Kidney (tissue), 14 donors: ENCODE measurements around the gene FMNL2. TPM values are rescaled to one million over a fixed set of nuclear protein-coding genes. Genes with fewer than 3 reads are reported as not detected.

Source experiments
- DNase-seq, 5 donors: peaks; one replicate each; pipeline ENCODE4 v3.0.0-alpha.2; 2013 to 2020
- FAIRE-seq: peaks from 2 replicates; lab custom pipeline; 2012; peaks lifted over from hg19 to GRCh38; lab: Jason Lieb, UNC
- H3K27ac ChIP-seq, 2 donors: one replicate each; pipeline ENCODE4 v1.7.0; 2013; ENCODE audit warnings: low read depth in 2 of 2, low read length in 2 of 2, inconsistent platforms in 1 of 2
- H3K27me3 ChIP-seq: one replicate; pipeline ENCODE4 v1.7.1; 2013; ENCODE audit warnings: low read length, inconsistent platforms; ENCODE audit not compliant: control insufficient read depth, insufficient read depth
- H3K36me3 ChIP-seq, 3 donors: one replicate each; pipeline versions ENCODE4 v1.7.0 to v1.7.1; 2013; ENCODE audit warnings: low read length in 3 of 3, control low read depth in 1 of 3, inconsistent platforms in 1 of 3; ENCODE audit not compliant: insufficient read depth in 3 of 3, control insufficient read depth in 2 of 3
- H3K4me1 ChIP-seq, 3 donors: one replicate each; pipeline versions ENCODE4 v1.7.0 to v1.7.1; 2013; ENCODE audit warnings: low read length in 3 of 3, inconsistent platforms in 1 of 3, low read depth in 1 of 3; ENCODE audit not compliant: control insufficient read depth in 2 of 3, insufficient read depth in 2 of 3
- H3K4me3 ChIP-seq, 3 donors: one replicate each; pipeline versions ENCODE4 v1.7.0 to v1.8.1; 2013; ENCODE audit warnings: low read length in 3 of 3, control low read depth in 1 of 3, inconsistent platforms in 1 of 3
- H3K9ac ChIP-seq, 3 donors: one replicate each; pipeline versions ENCODE4 v1.7.0 to v1.7.1; 2013; ENCODE audit warnings: low read length in 3 of 3, control low read depth in 1 of 3, inconsistent platforms in 1 of 3
- H3K9me3 ChIP-seq, 3 donors: one replicate each; pipeline versions ENCODE4 v1.7.0 to v1.7.1; 2013; ENCODE audit warnings: low read length in 3 of 3, control low read depth in 1 of 3, inconsistent platforms in 1 of 3; ENCODE audit not compliant: control insufficient read depth in 2 of 3, insufficient read depth in 1 of 3
- intact Hi-C: fragments of 100-400 bp; cut with DNase I; formaldehyde crosslinking; loops from one replicate; pipeline ENCODE4 v1.11.1; 2022
- polyA plus RNA-seq: library from polyadenylated mRNA; stranded (reverse); fragments of 350-450 nt; fragmentation: Illumina TruSeq; extraction: RNeasy Lipid Tissue Mini Kit (QIAGEN cat#74804); gene quantifications from one replicate; pipeline ENCODE4 v1.2.3, GENCODE V29; 2014; ENCODE audit warnings: low read depth, low replicate concordance; ENCODE audit not compliant: insufficient read depth
- total RNA-seq: library from RNA; stranded (reverse); fragmentation: NEBNext Ultra II Directional; extraction: Animal tissue kit (Norgen Biotek cat#: 25700); gene quantifications from one replicate; pipeline ENCODE4 v1.2.1, GENCODE V29; 2021
- TF ChIP-seq, protein P1 (sequence below): IDR thresholded peaks from 3 replicates; pipeline ENCODE4 v1.5.1; 2012; ENCODE audit warnings: mild to moderate bottlenecking, moderate library complexity, borderline replicate concordance; ENCODE audit not compliant: insufficient read depth; ENCODE audit errors: extremely low read depth
- donor health status: control.
- donor health status: control.
- donor health status: control.
- donor health status: control.
- donor health status: control.
- donor health status: DM: yes; HTN: yes; CAD: no.
- donor health status: Normal renal cell carcinoma (clear cell type).

The FMNL2 gene
- total and polyA plus RNA-seq, 2 donors from 2014 or later: 10.7 to 39.1 TPM

DNA sequence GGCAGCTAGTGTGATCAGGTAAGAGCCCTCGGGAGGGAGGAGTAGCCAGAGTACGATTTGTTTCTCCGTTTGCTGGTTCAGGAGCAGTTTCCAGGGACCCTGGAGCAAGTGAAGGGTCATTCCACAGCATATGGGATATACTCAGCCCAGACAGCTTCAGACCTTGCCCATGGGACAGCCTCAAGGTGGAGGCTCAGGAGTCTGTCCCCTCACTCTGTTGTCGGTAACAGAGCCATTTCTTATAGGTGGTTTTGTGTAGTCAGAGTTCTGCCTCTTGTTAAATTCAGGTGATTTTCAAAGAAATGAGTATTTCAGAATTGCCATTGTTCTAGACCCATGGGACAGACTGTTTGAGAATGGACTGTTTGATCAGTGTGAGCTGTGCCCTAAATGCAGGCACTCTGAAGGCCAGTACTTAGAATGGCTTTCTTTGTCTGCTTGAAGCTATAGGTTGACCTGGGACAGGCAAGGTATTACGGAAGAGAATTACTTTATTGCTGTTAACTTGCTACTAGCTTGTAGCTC lies 15.2 kb downstream of the FMNL2 start:
- no peak for FAIRE-seq
- Histone ChIP-seq H3K27me3 (no peaks in the 10 kb centered on the region), H3K4me1 (no peaks in the 10 kb centered on the region), H3K9ac (no peak overlapping the region), H3K9me3 (no peaks in the 10 kb centered on the region), H3K27ac (no peak overlapping the region), H3K36me3 (no peaks in the 10 kb centered on the region), H3K4me3 (no peak overlapping the region)
- intact Hi-C loops: no loop called here
- DNase-seq: no peak
- TF ChIP-seq, protein P1, sequence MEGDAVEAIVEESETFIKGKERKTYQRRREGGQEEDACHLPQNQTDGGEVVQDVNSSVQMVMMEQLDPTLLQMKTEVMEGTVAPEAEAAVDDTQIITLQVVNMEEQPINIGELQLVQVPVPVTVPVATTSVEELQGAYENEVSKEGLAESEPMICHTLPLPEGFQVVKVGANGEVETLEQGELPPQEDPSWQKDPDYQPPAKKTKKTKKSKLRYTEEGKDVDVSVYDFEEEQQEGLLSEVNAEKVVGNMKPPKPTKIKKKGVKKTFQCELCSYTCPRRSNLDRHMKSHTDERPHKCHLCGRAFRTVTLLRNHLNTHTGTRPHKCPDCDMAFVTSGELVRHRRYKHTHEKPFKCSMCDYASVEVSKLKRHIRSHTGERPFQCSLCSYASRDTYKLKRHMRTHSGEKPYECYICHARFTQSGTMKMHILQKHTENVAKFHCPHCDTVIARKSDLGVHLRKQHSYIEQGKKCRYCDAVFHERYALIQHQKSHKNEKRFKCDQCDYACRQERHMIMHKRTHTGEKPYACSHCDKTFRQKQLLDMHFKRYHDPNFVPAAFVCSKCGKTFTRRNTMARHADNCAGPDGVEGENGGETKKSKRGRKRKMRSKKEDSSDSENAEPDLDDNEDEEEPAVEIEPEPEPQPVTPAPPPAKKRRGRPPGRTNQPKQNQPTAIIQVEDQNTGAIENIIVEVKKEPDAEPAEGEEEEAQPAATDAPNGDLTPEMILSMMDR: no peak

DNA sequence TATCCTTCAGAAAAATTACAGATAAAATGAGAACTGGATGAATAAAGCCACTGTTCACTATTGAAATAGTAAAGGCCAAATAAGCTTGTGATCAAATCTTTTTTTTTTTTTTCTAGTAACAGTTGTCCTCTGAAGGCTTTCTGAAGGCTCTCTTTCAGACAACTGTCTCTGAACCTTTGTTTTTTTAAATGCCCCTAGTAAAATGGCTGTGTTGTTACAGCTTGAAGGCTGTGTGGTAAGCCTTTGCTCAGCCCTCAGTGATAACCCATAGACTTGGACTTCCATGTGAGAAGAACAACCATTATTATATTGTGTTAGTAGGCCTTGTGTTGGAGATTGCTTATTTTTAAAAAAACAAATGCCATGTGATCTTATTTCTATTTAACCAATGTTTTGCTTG lies 17.6 kb downstream of the FMNL2 start:
- intact Hi-C loops: no loop called here
- TF ChIP-seq, protein P1: no peak

DNA sequence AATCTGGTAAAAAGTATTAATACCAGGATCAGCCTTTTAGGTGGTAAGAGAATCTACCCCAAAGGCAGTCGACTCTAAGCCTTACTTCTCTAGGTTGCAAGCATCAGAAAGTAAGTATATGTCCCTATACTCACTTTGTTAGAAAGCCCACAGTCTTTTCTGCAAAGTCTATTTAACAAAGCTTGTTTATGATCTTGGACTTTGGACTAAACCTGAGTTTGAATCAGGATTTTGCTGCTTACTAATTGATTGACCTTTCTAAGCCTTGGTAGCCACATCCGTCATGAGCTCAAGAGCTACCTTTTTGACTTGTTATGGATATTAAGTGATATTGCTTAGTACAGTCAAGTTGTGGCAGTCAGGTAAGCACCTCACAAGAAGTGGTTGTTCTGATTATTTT lies 18.4 kb downstream of the FMNL2 start:
- Histone ChIP-seq H3K27ac (no peak overlapping the region), H3K4me3 (no peak overlapping the region), H3K9me3 (no peaks in the 10 kb centered on the region), H3K9ac (no peak overlapping the region), H3K27me3 (no peaks in the 10 kb centered on the region), H3K36me3 (no peaks in the 10 kb centered on the region), H3K4me1 (no peaks in the 10 kb centered on the region)
- TF ChIP-seq, protein P1: no peak
- FAIRE-seq (no peak), DNase-seq (no peak)
- intact Hi-C loops: no loop called here

More for the DNA sequence above, 17.6 kb downstream of the FMNL2 start:
- H3K9me3 ChIP-seq: no peaks in the 10 kb centered on the region
- DNase-seq: no peak
- no peaks in the 10 kb centered on the region for H3K4me1 ChIP-seq
- H3K36me3 ChIP-seq: no peaks in the 10 kb centered on the region
- no peak overlapping the region for H3K9ac ChIP-seq
- FAIRE-seq: no peak
- no peak overlapping the region for H3K27ac ChIP-seq
- H3K27me3 ChIP-seq: no peaks in the 10 kb centered on the region
- no peak overlapping the region for H3K4me3 ChIP-seq

DNA sequence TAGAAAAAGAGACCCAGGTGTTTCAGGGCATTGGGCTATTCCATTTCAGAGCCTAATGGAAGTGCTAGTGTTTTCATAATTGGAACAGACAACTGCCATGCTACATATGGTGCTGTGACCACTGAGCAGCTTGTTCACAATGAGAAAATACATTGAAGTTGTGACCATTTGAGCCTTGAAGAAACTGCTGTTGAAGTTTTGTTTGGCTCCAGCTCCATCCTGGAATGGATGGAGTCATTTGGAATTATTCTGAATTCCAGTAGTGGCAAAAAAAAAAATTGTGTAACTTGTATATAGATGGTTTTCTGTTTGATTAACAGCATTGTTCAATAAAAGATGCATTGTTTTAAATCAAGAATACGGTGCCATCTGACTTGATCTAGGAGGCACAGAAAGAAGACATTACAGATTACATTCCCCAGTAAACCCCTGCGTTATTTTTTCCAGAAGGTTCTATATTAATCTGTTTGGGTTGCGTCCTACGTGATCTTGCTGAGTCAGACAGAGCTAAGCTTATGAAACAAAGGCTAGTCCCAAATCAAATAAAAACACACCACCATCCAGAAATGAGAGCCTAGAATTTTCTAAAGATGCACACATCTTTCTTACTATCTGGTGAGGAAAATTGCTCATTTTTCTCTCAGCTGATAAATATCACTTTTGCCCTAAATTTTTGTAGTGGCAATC lies 19.2 kb downstream of the FMNL2 start:
- Histone ChIP-seq H3K27ac (no peak overlapping the region), H3K36me3 (no peaks in the 10 kb centered on the region), H3K9ac (no peak overlapping the region), H3K4me3 (no peak overlapping the region), H3K9me3 (no peaks in the 10 kb centered on the region), H3K27me3 (no peaks in the 10 kb centered on the region), H3K4me1 (no peaks in the 10 kb centered on the region)
- DNase-seq (no peak), FAIRE-seq (no peak)
- intact Hi-C loops: no loop called here
- TF ChIP-seq, protein P1: no peak
